ENCODE results near the gene MAGI1. TPM values are rescaled to one million over a fixed set of nuclear protein-coding genes. Genes with fewer than 3 reads are reported as not detected.

MAGI1 gene
- total RNA-seq, 1 experiment from 2014 or later, result 58.2 TPM

- Mint-ChIP-seq H3K36me3 (peaks cover 12% of the 10 kb centered on the region), H3K27ac (no peak overlapping the region), H3K4me3 (no peak overlapping the region), H3K4me1 (peaks cover 6% of the 10 kb centered on the region), H3K9me3 (peaks cover 19% of the 10 kb centered on the region), H3K27me3 (ENCODE audit: low read depth) (no peaks in the 10 kb centered on the region)
- ATAC-seq, result no peak
- POLR2A ChIA-PET, result no interaction called here
- TF ChIP-seq PREB (CRISPR knock-in tag; IDR thresholded peaks at IDR 0.05; ENCODE audit: borderline replicate concordance) (no peak), GTF2I (CRISPR knock-in tag; conservative IDR thresholded peaks at IDR 0.05) (0 out of 2 replicates have a peak, but pooled peaks have one; percentile 7)
- CTCF ChIA-PET, result no interaction called here
- no peak for DNase-seq (ENCODE audit: low spot score)
Observed at GRCh38 chr3:65650247-65650646, 388.5 kb downstream of the MAGI1 start.

- no peak overlapping the region for H3K27ac Mint-ChIP-seq
- CTCF ChIA-PET, result no interaction called here
- POLR2A ChIA-PET, result no interaction called here
- no peaks in the 10 kb centered on the region for H3K27me3 Mint-ChIP-seq (ENCODE audit: low read depth)
- peaks cover 3% of the 10 kb centered on the region; the same call in 1 of the 2 replicates for H3K4me1 Mint-ChIP-seq
- peaks cover 12% of the 10 kb centered on the region for H3K36me3 Mint-ChIP-seq
- ATAC-seq (no peak), DNase-seq (ENCODE audit: low spot score) (no peak)
- H3K9me3 Mint-ChIP-seq, result peaks cover 19% of the 10 kb centered on the region
- TF ChIP-seq MXD4 (CRISPR knock-in tag; IDR thresholded peaks at IDR 0.05; ENCODE audit: borderline replicate concordance) (no peak), E2F4 (CRISPR knock-in tag; IDR thresholded peaks at IDR 0.05; ENCODE audit: borderline replicate concordance, low read depth) (no peak), HMGA2 (CRISPR knock-in tag; IDR thresholded peaks at IDR 0.05) (no peak), GRHL2 (CRISPR knock-in tag; IDR thresholded peaks at IDR 0.05; ENCODE audit: insufficient replicate concordance, severe bottlenecking) (no peak), TEAD1 (CRISPR knock-in tag; IDR thresholded peaks at IDR 0.05) (no peak), ZNF425 (CRISPR knock-in tag; conservative IDR thresholded peaks at IDR 0.05) (no peak), ARID4B (CRISPR knock-in tag; IDR thresholded peaks at IDR 0.05; ENCODE audit: borderline replicate concordance) (no peak), AR (CRISPR knock-in tag; IDR thresholded peaks at IDR 0.05) (no peak), SMAD3 (CRISPR knock-in tag; IDR thresholded peaks at IDR 0.05; ENCODE audit: borderline replicate concordance) (no peak)
- TF ChIP-seq, protein P1, sequence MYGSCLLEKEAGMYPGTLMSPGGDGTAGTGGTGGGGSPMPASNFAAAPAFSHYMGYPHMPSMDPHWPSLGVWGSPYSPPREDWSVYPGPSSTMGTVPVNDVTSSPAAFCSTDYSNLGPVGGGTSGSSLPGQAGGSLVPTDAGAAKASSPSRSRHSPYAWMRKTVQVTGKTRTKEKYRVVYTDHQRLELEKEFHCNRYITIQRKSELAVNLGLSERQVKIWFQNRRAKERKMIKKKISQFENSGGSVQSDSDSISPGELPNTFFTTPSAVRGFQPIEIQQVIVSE (CRISPR knock-in tag; IDR thresholded peaks at IDR 0.05; ENCODE audit: borderline replicate concordance), result no peak
- TF ChIP-seq, protein P2, sequence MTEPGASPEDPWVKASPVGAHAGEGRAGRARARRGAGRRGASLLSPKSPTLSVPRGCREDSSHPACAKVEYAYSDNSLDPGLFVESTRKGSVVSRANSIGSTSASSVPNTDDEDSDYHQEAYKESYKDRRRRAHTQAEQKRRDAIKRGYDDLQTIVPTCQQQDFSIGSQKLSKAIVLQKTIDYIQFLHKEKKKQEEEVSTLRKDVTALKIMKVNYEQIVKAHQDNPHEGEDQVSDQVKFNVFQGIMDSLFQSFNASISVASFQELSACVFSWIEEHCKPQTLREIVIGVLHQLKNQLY (CRISPR knock-in tag; IDR thresholded peaks at IDR 0.05), result no peak
- TF ChIP-seq, protein P3, sequence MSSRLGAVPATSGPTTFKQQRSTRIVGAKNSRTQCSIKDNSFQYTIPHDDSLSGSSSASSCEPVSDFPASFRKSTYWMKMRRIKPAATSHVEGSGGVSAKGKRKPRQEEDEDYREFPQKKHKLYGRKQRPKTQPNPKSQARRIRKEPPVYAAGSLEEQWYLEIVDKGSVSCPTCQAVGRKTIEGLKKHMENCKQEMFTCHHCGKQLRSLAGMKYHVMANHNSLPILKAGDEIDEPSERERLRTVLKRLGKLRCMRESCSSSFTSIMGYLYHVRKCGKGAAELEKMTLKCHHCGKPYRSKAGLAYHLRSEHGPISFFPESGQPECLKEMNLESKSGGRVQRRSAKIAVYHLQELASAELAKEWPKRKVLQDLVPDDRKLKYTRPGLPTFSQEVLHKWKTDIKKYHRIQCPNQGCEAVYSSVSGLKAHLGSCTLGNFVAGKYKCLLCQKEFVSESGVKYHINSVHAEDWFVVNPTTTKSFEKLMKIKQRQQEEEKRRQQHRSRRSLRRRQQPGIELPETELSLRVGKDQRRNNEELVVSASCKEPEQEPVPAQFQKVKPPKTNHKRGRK (CRISPR knock-in tag; IDR thresholded peaks at IDR 0.05; ENCODE audit: borderline replicate concordance), result no peak
- TF ChIP-seq, protein P4, sequence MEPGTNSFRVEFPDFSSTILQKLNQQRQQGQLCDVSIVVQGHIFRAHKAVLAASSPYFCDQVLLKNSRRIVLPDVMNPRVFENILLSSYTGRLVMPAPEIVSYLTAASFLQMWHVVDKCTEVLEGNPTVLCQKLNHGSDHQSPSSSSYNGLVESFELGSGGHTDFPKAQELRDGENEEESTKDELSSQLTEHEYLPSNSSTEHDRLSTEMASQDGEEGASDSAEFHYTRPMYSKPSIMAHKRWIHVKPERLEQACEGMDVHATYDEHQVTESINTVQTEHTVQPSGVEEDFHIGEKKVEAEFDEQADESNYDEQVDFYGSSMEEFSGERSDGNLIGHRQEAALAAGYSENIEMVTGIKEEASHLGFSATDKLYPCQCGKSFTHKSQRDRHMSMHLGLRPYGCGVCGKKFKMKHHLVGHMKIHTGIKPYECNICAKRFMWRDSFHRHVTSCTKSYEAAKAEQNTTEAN (CRISPR knock-in tag; IDR thresholded peaks at IDR 0.05), result no peak
- H3K4me3 Mint-ChIP-seq, result no peak overlapping the region
Observed at GRCh38 chr3:65647369-65647768, 391.3 kb downstream of the MAGI1 start.

Measured in WTC11 (cell line).